SU-DHL-6 (cell line): Measurements from ENCODE around the gene TRIM7.

Source experiments
- CTCF ChIP-seq: fragments of 200-600 bp; sonication (generic); IDR thresholded peaks from one replicate; pipeline ENCODE4 v1.5.1; 2017; ENCODE audit warnings: antibody characterized with exemption, mild to moderate bottlenecking, low read length, moderate library complexity; ENCODE audit not compliant: insufficient read depth, poor library complexity, severe bottlenecking
- EZH2phosphoT487 ChIP-seq: fragments of 200-600 bp; sonication (generic), shearing (Covaris generic); conservative IDR thresholded peaks from 2 replicates; pipeline ENCODE4 v1.6.1; 2018; ENCODE audit warnings: mild to moderate bottlenecking, antibody characterized with exemption, low read length, moderate library complexity, mixed read lengths

GRCh38 chr5:181189962-181190710 lies 14.9 kb downstream of the TRIM7 start:
- TF ChIP-seq CTCF: no peak
- TF ChIP-seq EZH2phosphoT487: no peak
